Keratinocyte (primary cell): ENCODE data around the gene TADA2B. TPM values are rescaled to one million over a fixed set of nuclear protein-coding genes. Genes with fewer than 3 reads are reported as not detected.

Experiments
- DNase-seq: peaks from one replicate; pipeline ENCODE4 v3.0.0-alpha.2; 2011; ENCODE audit warnings: low read depth, missing footprints, low spot score
- FAIRE-seq: peaks from 2 replicates; lab custom pipeline; 2011; peaks lifted over from hg19 to GRCh38; lab: Jason Lieb, UNC
- H2AFZ ChIP-seq: 2 replicates; pipeline ENCODE4 v1.6.0; 2012; ENCODE audit warnings: low read length, control low read depth, inconsistent platforms; ENCODE audit not compliant: control insufficient read depth
- H3K27ac ChIP-seq: 2 replicates; pipeline ENCODE4 v1.5.1; 2011; ENCODE audit warnings: low read length; ENCODE audit not compliant: control insufficient read depth, insufficient read depth
- H3K27me3 ChIP-seq: 3 replicates; pipeline ENCODE4 v1.6.0; 2011; ENCODE audit warnings: low read length; ENCODE audit not compliant: control insufficient read depth, insufficient read depth; ENCODE audit errors: extremely low read depth
- H3K36me3 ChIP-seq, 2 experiments: 2 replicates in 1 of 2; 3 replicates in 1 of 2; pipeline ENCODE4 v1.5.1; 2011; ENCODE audit warnings: low read length in 2 of 2, mild to moderate bottlenecking in 1 of 2; ENCODE audit not compliant: control insufficient read depth in 2 of 2, insufficient read depth in 2 of 2; ENCODE audit errors: extremely low read depth in 1 of 2
- H3K4me1 ChIP-seq: 3 replicates; pipeline ENCODE4 v1.5.1; 2011; ENCODE audit warnings: low read length; ENCODE audit not compliant: control insufficient read depth, insufficient read depth; ENCODE audit errors: extremely low read depth
- H3K4me2 ChIP-seq: 3 replicates; pipeline ENCODE4 v1.6.0; 2011; ENCODE audit warnings: low read depth, low read length; ENCODE audit not compliant: control insufficient read depth, insufficient read depth; ENCODE audit errors: extremely low read depth
- H3K4me3 ChIP-seq, 3 experiments: fragments of 200-600 bp in 1 of 3; sonication (generic) in 1 of 3; 2 replicates in 2 of 3; 3 replicates in 1 of 3; pipeline ENCODE4 v1.5.1; 2011 to 2016; ENCODE audit warnings: low read length in 3 of 3, mild to moderate bottlenecking in 3 of 3, control low read depth in 2 of 3, inconsistent platforms in 1 of 3, low read depth in 1 of 3, mixed read lengths in 1 of 3, mixed run types in 1 of 3, moderate library complexity in 1 of 3; ENCODE audit not compliant: control insufficient read depth in 2 of 3, insufficient read depth in 2 of 3; ENCODE audit errors: extremely low read depth in 1 of 3
- H3K79me2 ChIP-seq: 2 replicates; pipeline ENCODE4 v1.6.0; 2012; ENCODE audit warnings: low read length; ENCODE audit not compliant: control insufficient read depth, insufficient read depth
- H3K9ac ChIP-seq: 3 replicates; pipeline ENCODE4 v1.6.0; 2011; ENCODE audit warnings: low read length; ENCODE audit not compliant: control insufficient read depth, insufficient read depth; ENCODE audit errors: extremely low read depth
- H3K9me1 ChIP-seq: 3 replicates; pipeline ENCODE4 v1.6.0; 2011; ENCODE audit warnings: low read length; ENCODE audit not compliant: control insufficient read depth, insufficient read depth; ENCODE audit errors: extremely low read depth
- H3K9me3 ChIP-seq: 2 replicates; pipeline ENCODE4 v1.5.1; 2012; ENCODE audit warnings: low read depth, low read length; ENCODE audit not compliant: control insufficient read depth
- H4K20me1 ChIP-seq: 3 replicates; pipeline ENCODE4 v1.6.0; 2011; ENCODE audit warnings: low read length; ENCODE audit not compliant: control insufficient read depth, insufficient read depth; ENCODE audit errors: extremely low read depth
- EZH2 ChIP-seq: IDR thresholded peaks from one replicate; pipeline ENCODE4 v1.6.1; 2012; ENCODE audit warnings: inconsistent platforms, mild to moderate bottlenecking, low read length, moderate library complexity
- dilution Hi-C: fragments of 300-500 bp; cut with MboI; formaldehyde crosslinking; loops from one replicate; pipeline ENCODE4 v1.7.0; 2020; ENCODE audit warnings: low sequenced_read_pairs; ENCODE audit not compliant: extremely low pct_ligation_motif_present
- polyA plus RNA-seq, 5 experiments: library from polyadenylated mRNA; depleted of rRNA in 3 of 5; stranded (reverse) in 3 of 5; stranded (forward) in 1 of 5; unstranded in 1 of 5; fragments of >200 nt; gene quantifications; 1 replicate in 1 of 5; 2 replicates in 3 of 5; 3 replicates in 1 of 5; pipeline versions ENCODE4 v1.2.1 to v1.2.3, GENCODE V29; 2011 to 2012; ENCODE audit warnings: missing spikeins in 2 of 5, low read depth in 1 of 5, low replicate concordance in 1 of 5
- TF ChIP-seq, protein P1 (sequence below), 3 experiments: IDR thresholded peaks in 1 of 3; conservative IDR thresholded peaks in 1 of 3; optimal IDR thresholded peaks in 1 of 3; 2 replicates in 2 of 3; 3 replicates in 1 of 3; pipeline versions ENCODE3 to v1.5.1; 2011; ENCODE audit warnings: low read length in 3 of 3, mild to moderate bottlenecking in 3 of 3, moderate library complexity in 2 of 3, control low read depth in 1 of 3, inconsistent platforms in 1 of 3; ENCODE audit not compliant: insufficient read depth in 2 of 3; ENCODE audit errors: extremely low read depth in 1 of 3

The TADA2B gene
- polyA plus RNA-seq, 1 donor (not counting 4 experiments of a cell fraction or from before 2014, with no cell fraction given): 5.3 TPM

DNA sequence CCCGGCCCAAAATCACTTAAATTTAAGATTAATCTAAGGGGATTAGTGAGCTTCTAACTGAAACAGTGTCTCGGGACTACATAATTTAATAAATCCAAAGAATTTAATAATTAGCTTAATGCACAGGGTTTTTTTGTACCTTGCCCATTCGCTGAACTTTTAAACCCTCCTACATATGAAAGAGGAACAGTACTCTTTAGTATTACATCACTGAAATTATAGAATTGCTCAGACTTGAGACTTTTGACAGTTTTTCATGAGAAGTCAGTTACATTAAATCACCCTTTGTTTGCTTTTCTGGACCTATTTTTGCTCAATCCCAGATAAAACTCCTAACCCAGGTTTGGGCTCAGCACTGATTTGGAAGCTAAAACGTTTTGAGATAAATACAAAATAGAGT lies 2.4 kb upstream of the TADA2B start:
- Histone ChIP-seq H3K4me2 (no peak overlapping the region), H3K9me3 (no peaks in the 10 kb centered on the region), H3K27me3 (no peaks in the 10 kb centered on the region), H2AFZ (no peak overlapping the region), H3K9ac (no peak overlapping the region), H3K27ac (no peak overlapping the region), H4K20me1 (peaks cover 5% of the 10 kb centered on the region), H3K9me1 (no peaks in the 10 kb centered on the region), H3K79me2 (peaks cover 23% of the 10 kb centered on the region), H3K4me3 (no peak overlapping the region), H3K4me1 (peaks cover 13% of the 10 kb centered on the region), H3K36me3 (peaks cover 0 to 8% of the 10 kb centered on the region in 2 experiments)
- TF ChIP-seq EZH2: no peak
- TF ChIP-seq, protein P1, sequence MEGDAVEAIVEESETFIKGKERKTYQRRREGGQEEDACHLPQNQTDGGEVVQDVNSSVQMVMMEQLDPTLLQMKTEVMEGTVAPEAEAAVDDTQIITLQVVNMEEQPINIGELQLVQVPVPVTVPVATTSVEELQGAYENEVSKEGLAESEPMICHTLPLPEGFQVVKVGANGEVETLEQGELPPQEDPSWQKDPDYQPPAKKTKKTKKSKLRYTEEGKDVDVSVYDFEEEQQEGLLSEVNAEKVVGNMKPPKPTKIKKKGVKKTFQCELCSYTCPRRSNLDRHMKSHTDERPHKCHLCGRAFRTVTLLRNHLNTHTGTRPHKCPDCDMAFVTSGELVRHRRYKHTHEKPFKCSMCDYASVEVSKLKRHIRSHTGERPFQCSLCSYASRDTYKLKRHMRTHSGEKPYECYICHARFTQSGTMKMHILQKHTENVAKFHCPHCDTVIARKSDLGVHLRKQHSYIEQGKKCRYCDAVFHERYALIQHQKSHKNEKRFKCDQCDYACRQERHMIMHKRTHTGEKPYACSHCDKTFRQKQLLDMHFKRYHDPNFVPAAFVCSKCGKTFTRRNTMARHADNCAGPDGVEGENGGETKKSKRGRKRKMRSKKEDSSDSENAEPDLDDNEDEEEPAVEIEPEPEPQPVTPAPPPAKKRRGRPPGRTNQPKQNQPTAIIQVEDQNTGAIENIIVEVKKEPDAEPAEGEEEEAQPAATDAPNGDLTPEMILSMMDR (optimal IDR thresholded peaks at IDR 0.05 in 1 of 3, IDR thresholded peaks at IDR 0.05 in 1 of 3, conservative IDR thresholded peaks at IDR 0.05 in 1 of 3; ENCODE audit: extremely low read depth in 1 of 3, insufficient read depth in 2 of 3, low read length in 3 of 3): no peak
- DNase-seq (no peak), FAIRE-seq (no peak)
- dilution Hi-C loops: no loop called here

DNA sequence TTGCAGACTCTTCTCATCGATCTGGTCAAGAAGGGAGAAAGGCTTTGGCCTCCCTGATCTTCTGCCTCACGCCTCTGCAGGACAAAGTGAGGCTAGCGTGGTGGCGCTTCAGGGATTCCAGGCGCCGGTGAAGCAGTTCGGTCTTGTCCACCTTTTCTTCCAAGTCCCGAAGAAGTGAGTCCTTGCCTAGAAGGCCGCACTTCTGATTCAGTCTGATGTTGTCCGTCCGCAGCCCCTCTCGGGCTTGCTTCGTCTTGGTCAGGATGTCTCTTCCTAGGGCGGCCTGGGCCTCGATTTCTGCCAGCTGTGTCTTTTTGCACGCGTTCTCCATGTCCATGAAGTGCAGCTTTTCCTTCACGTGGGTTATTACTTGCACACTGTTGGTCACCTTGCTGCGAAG lies 1.9 kb upstream of the TADA2B start:
- no peaks in the 10 kb centered on the region for H3K27me3 ChIP-seq
- H3K4me1 ChIP-seq: peaks cover 13% of the 10 kb centered on the region
- H3K9me1 ChIP-seq: no peaks in the 10 kb centered on the region
- H2AFZ ChIP-seq: no peak overlapping the region
- H3K9ac ChIP-seq: no peak overlapping the region
- TF ChIP-seq, protein P1 (optimal IDR thresholded peaks at IDR 0.05 in 1 of 3, IDR thresholded peaks at IDR 0.05 in 1 of 3, conservative IDR thresholded peaks at IDR 0.05 in 1 of 3; ENCODE audit: extremely low read depth in 1 of 3, insufficient read depth in 2 of 3, low read length in 3 of 3): no peak
- TF ChIP-seq EZH2: no peak
- no peak overlapping the region for H3K4me3 ChIP-seq
- peaks cover 27% of the 10 kb centered on the region for H3K79me2 ChIP-seq
- no peaks in the 10 kb centered on the region for H3K9me3 ChIP-seq
- peaks cover 0 to 8% of the 10 kb centered on the region in 2 experiments for H3K36me3 ChIP-seq
- dilution Hi-C loops: no loop called here
- H3K4me2 ChIP-seq: no peak overlapping the region
- DNase-seq (no peak), FAIRE-seq (no peak)
- peaks cover 5% of the 10 kb centered on the region for H4K20me1 ChIP-seq
- H3K27ac ChIP-seq: no peak overlapping the region
